Liver (tissue), 9 donors: Measurements from ENCODE around the gene SLC39A10. TPM values are rescaled to one million over a fixed set of nuclear protein-coding genes. Genes with fewer than 3 reads are reported as not detected.

Experiments
- DNase-seq: peaks from one replicate; pipeline ENCODE4 v3.0.0-alpha.2; 2017; ENCODE audit warnings: low spot score
- H3K27ac ChIP-seq, 2 donors: one replicate each; pipeline ENCODE4 v1.7.0; 2013; ENCODE audit warnings: inconsistent platforms in 2 of 2, low read length in 2 of 2, control low read depth in 1 of 2, low read depth in 1 of 2, mild to moderate bottlenecking in 1 of 2
- H3K27me3 ChIP-seq, 4 donors: one replicate each; pipeline versions ENCODE4 v1.6.1 to v1.7.0; 2013; ENCODE audit warnings: low read length in 3 of 4, inconsistent platforms in 1 of 4, mild to moderate bottlenecking in 1 of 4, moderate library complexity in 1 of 4; ENCODE audit not compliant: control insufficient read depth in 4 of 4, insufficient read depth in 4 of 4
- H3K36me3 ChIP-seq, 4 donors: one replicate each; pipeline versions ENCODE4 v1.6.1 to v1.7.0; 2013; ENCODE audit warnings: low read length in 3 of 4, mild to moderate bottlenecking in 3 of 4, low read depth in 1 of 4, moderate library complexity in 1 of 4; ENCODE audit not compliant: control insufficient read depth in 4 of 4, insufficient read depth in 3 of 4
- H3K4me1 ChIP-seq, 4 donors: one replicate each; pipeline versions ENCODE4 v1.6.1 to v1.7.0; 2013; ENCODE audit warnings: low read length in 3 of 4, mild to moderate bottlenecking in 3 of 4, moderate library complexity in 1 of 4; ENCODE audit not compliant: control insufficient read depth in 4 of 4, insufficient read depth in 4 of 4
- H3K4me3 ChIP-seq, 3 donors: one replicate each; pipeline versions ENCODE4 v1.6.1 to v1.7.0; 2013; ENCODE audit warnings: low read length in 3 of 3, control low read depth in 1 of 3, low read depth in 1 of 3, mild to moderate bottlenecking in 1 of 3
- H3K9ac ChIP-seq, 2 donors: one replicate each; pipeline ENCODE4 v1.7.0; 2013; ENCODE audit warnings: low read length in 2 of 2, mild to moderate bottlenecking in 2 of 2, moderate library complexity in 2 of 2, control low read depth in 1 of 2, low read depth in 1 of 2
- H3K9me3 ChIP-seq, 4 donors: one replicate each; pipeline versions ENCODE4 v1.6.1 to v1.7.0; 2013; ENCODE audit warnings: low read length in 3 of 4; ENCODE audit not compliant: control insufficient read depth in 4 of 4
- ATF3 ChIP-seq: IDR thresholded peaks from 2 replicates; pipeline ENCODE4 v1.6.1; 2016; ENCODE audit warnings: antibody characterized with exemption
- CTCF ChIP-seq: fragments of 150-350 bp; IDR thresholded peaks from 2 replicates; pipeline ENCODE4 v1.5.1; 2017; ENCODE audit warnings: improper control_type of control experiment, low read depth, low read length; ENCODE audit not compliant: missing input control
- EGR1 ChIP-seq, 2 donors: IDR thresholded peaks; 2 replicates each; pipeline ENCODE4 v1.6.1; 2016 to 2018; ENCODE audit warnings: antibody characterized with exemption in 2 of 2, low read depth in 2 of 2
- FOXA1 ChIP-seq: IDR thresholded peaks from 2 replicates; pipeline ENCODE4 v1.6.1; 2016; ENCODE audit warnings: antibody characterized with exemption
- FOXA2 ChIP-seq: IDR thresholded peaks from 2 replicates; pipeline ENCODE4 v1.6.1; 2016; ENCODE audit warnings: antibody characterized with exemption
- GABPA ChIP-seq, 2 donors: IDR thresholded peaks in 1 of 2; conservative IDR thresholded peaks in 1 of 2; 2 replicates each; pipeline ENCODE4 v1.6.1; 2016; ENCODE audit warnings: antibody characterized with exemption in 2 of 2, mild to moderate bottlenecking in 1 of 2, moderate library complexity in 1 of 2
- HNF4A ChIP-seq, 2 donors: conservative IDR thresholded peaks; 2 replicates each; pipeline ENCODE4 v1.6.1; 2016; ENCODE audit warnings: antibody characterized with exemption in 2 of 2, mild to moderate bottlenecking in 2 of 2
- HNF4G ChIP-seq: IDR thresholded peaks from 2 replicates; pipeline ENCODE4 v1.6.1; 2016; ENCODE audit warnings: antibody characterized with exemption
- JUND ChIP-seq, 2 donors: IDR thresholded peaks; 2 replicates each; pipeline ENCODE4 v1.6.1; 2016; ENCODE audit warnings: antibody characterized with exemption in 2 of 2
- MAX ChIP-seq: IDR thresholded peaks from 2 replicates; pipeline ENCODE4 v1.6.1; 2016; ENCODE audit warnings: antibody characterized with exemption
- NR2F2 ChIP-seq: IDR thresholded peaks from 2 replicates; pipeline ENCODE4 v1.6.1; 2016; ENCODE audit warnings: antibody characterized with exemption
- RAD21 ChIP-seq, 2 donors: IDR thresholded peaks; 2 replicates each; pipeline ENCODE4 v1.6.1; 2016; ENCODE audit warnings: antibody characterized with exemption in 2 of 2, mild to moderate bottlenecking in 2 of 2
- REST ChIP-seq: IDR thresholded peaks from 2 replicates; pipeline ENCODE4 v1.6.1; 2016; ENCODE audit warnings: antibody characterized with exemption, mild to moderate bottlenecking
- RXRA ChIP-seq, 2 donors: IDR thresholded peaks; 2 replicates each; pipeline ENCODE4 v1.6.1; 2017 to 2018; ENCODE audit warnings: antibody characterized with exemption in 2 of 2, mild to moderate bottlenecking in 1 of 2
- SP1 ChIP-seq: IDR thresholded peaks from 2 replicates; pipeline ENCODE4 v1.6.1; 2018; ENCODE audit warnings: antibody characterized with exemption, mild to moderate bottlenecking
- TAF1 ChIP-seq: conservative IDR thresholded peaks from 2 replicates; pipeline ENCODE4 v1.6.1; 2016; ENCODE audit warnings: antibody characterized with exemption, mild to moderate bottlenecking
- YY1 ChIP-seq: IDR thresholded peaks from 2 replicates; pipeline ENCODE4 v1.6.1; 2016; ENCODE audit warnings: antibody characterized with exemption, mild to moderate bottlenecking
- ZBTB33 ChIP-seq: IDR thresholded peaks from 2 replicates; pipeline ENCODE4 v1.6.1; 2016; ENCODE audit warnings: antibody characterized with exemption
- WGBS: extraction: QIAGEN DNeasy Blood & Tissue Kit; methylation state at CpG from one replicate; pipeline ENCODE4 v1.1.7; 2013; 5-methylcytosine and 5-hydroxymethylcytosine counted together
- polyA plus RNA-seq, 2 donors: library from polyadenylated mRNA; stranded (reverse) in 1 of 2; unstranded in 1 of 2; fragments of 200-250 nt in 1 of 2; fragments of >200 nt in 1 of 2; fragmentation: Nextera tagmentation in 1 of 2; extraction: Ambion mirVana in 1 of 2; gene quantifications; one replicate each; pipeline versions ENCODE4 v1.2.1 to v1.2.3, GENCODE V29; 2013 to 2015
- total RNA-seq, 2 donors: library from RNA; depleted of rRNA; stranded (reverse); fragments of >200 nt; gene quantifications; one replicate each; pipeline ENCODE4 v1.2.3, GENCODE V29; 2014
- donor health status: healthy.
- donor health status: healthy.
- donor health status: healthy.
- donor health status: healthy.
- donor health status: healthy.

The SLC39A10 gene
- total and polyA plus RNA-seq, 4 donors: 0.98 to 7.5 (median 3.4) TPM

GRCh38 chr2:195716466-195716865, 59.4 kb downstream of the SLC39A10 start:
- Histone ChIP-seq H3K9ac (no peak overlapping the region), H3K27ac (no peak overlapping the region), H3K4me3 (no peak overlapping the region), H3K36me3 (peaks cover 0 to 3% (median 1%) of the 10 kb centered on the region in 4 donors), H3K4me1 (no peaks in the 10 kb centered on the region), H3K27me3 (no peaks in the 10 kb centered on the region), H3K9me3 (no peaks in the 10 kb centered on the region)
- no peak for DNase-seq
- 96% methylated on average over 4 of the region's 4 CpGs for WGBS
- TF ChIP-seq EGR1 (IDR thresholded peaks at IDR 0.05; ENCODE audit: low read depth in 2 of 2) (no peak), CTCF (no peak), HNF4A (conservative IDR thresholded peaks at IDR 0.05) (no peak), MAX (no peak), REST (no peak), SP1 (no peak), RAD21 (IDR thresholded peaks at IDR 0.05) (no peak), YY1 (no peak), GABPA (IDR thresholded peaks at IDR 0.05 in 1 of 2, conservative IDR thresholded peaks at IDR 0.05 in 1 of 2) (no peak), FOXA2 (no peak), ZBTB33 (no peak), RXRA (IDR thresholded peaks at IDR 0.05) (no peak), NR2F2 (no peak), HNF4G (no peak), JUND (IDR thresholded peaks at IDR 0.05) (no peak), TAF1 (no peak), ATF3 (no peak)

- Histone ChIP-seq H3K36me3 (peaks cover 0 to 3% (median 0%) of the 10 kb centered on the region in 4 donors), H3K4me1 (no peaks in the 10 kb centered on the region), H3K9me3 (no peaks in the 10 kb centered on the region), H3K27ac (no peak overlapping the region), H3K27me3 (no peaks in the 10 kb centered on the region), H3K4me3 (no peak overlapping the region), H3K9ac (no peak overlapping the region)
- DNase-seq: no peak
- 96% methylated on average over 2 of the region's 2 CpGs for WGBS
- TF ChIP-seq NR2F2 (no peak), EGR1 (IDR thresholded peaks at IDR 0.05; ENCODE audit: low read depth in 2 of 2) (no peak), FOXA2 (no peak), GABPA (IDR thresholded peaks at IDR 0.05 in 1 of 2, conservative IDR thresholded peaks at IDR 0.05 in 1 of 2) (no peak), RXRA (IDR thresholded peaks at IDR 0.05) (no peak), RAD21 (IDR thresholded peaks at IDR 0.05) (no peak), JUND (IDR thresholded peaks at IDR 0.05) (no peak), ZBTB33 (no peak), CTCF (no peak), FOXA1 (no peak), HNF4A (conservative IDR thresholded peaks at IDR 0.05) (no peak)
Observed at GRCh38 chr2:195721042-195721441, 64.0 kb downstream of the SLC39A10 start.
